ENCODE measurements around the gene MGLL.

The MGLL gene

GRCh38 chr3:127647845-127648204 lies 174.5 kb downstream of the MGLL start:
- Mint-ChIP-seq H3K27ac (no peak overlapping the region), H3K9me3 (no peaks in the 10 kb centered on the region), H3K4me3 (no peak overlapping the region), H3K27me3 (ENCODE audit: low read depth) (peaks cover 11% of the 10 kb centered on the region), H3K36me3 (ENCODE audit: low read depth) (no peaks in the 10 kb centered on the region), H3K4me1 (ENCODE audit: low read depth) (no peaks in the 10 kb centered on the region)
- no peak for DNase-seq (ENCODE audit: low spot score)

GRCh38 chr3:127647166-127647844 lies 175.0 kb downstream of the MGLL start:
- H3K27ac Mint-ChIP-seq, result no peak overlapping the region
- DNase-seq (ENCODE audit: low spot score), result no peak
- H3K4me3 Mint-ChIP-seq, result no peak overlapping the region
- H3K27me3 Mint-ChIP-seq (ENCODE audit: low read depth), result peaks cover 11% of the 10 kb centered on the region
- no peaks in the 10 kb centered on the region for H3K4me1 Mint-ChIP-seq (ENCODE audit: low read depth)
- no peaks in the 10 kb centered on the region for H3K9me3 Mint-ChIP-seq
- H3K36me3 Mint-ChIP-seq (ENCODE audit: low read depth), result no peaks in the 10 kb centered on the region

- Mint-ChIP-seq H3K27ac (no peak overlapping the region), H3K27me3 (ENCODE audit: low read depth) (peaks cover 11% of the 10 kb centered on the region), H3K4me3 (no peak overlapping the region), H3K36me3 (ENCODE audit: low read depth) (no peaks in the 10 kb centered on the region), H3K4me1 (ENCODE audit: low read depth) (no peaks in the 10 kb centered on the region), H3K9me3 (no peaks in the 10 kb centered on the region)
- no peak for DNase-seq (ENCODE audit: low spot score)
Measured at GRCh38 chr3:127646501-127647046, 175.7 kb downstream of the MGLL start.

GRCh38 chr3:127645371-127646015 lies 176.8 kb downstream of the MGLL start:
- no peaks in the 10 kb centered on the region for H3K9me3 Mint-ChIP-seq
- H3K27me3 Mint-ChIP-seq (ENCODE audit: low read depth), result peaks cover 11% of the 10 kb centered on the region
- H3K36me3 Mint-ChIP-seq (ENCODE audit: low read depth), result no peaks in the 10 kb centered on the region
- no peak for DNase-seq (ENCODE audit: low spot score)
- no peak overlapping the region for H3K4me3 Mint-ChIP-seq
- no peak overlapping the region for H3K27ac Mint-ChIP-seq
- H3K4me1 Mint-ChIP-seq (ENCODE audit: low read depth), result no peaks in the 10 kb centered on the region

- H3K9me3 Mint-ChIP-seq, result no peaks in the 10 kb centered on the region
- no peak for DNase-seq (ENCODE audit: low spot score)
- no peak overlapping the region for H3K4me3 Mint-ChIP-seq
- H3K4me1 Mint-ChIP-seq (ENCODE audit: low read depth), result no peaks in the 10 kb centered on the region
- H3K27ac Mint-ChIP-seq, result no peak overlapping the region
- H3K36me3 Mint-ChIP-seq (ENCODE audit: low read depth), result no peaks in the 10 kb centered on the region
- H3K27me3 Mint-ChIP-seq (ENCODE audit: low read depth), result peaks cover 8% of the 10 kb centered on the region
Measured at GRCh38 chr3:127644641-127645370, 177.5 kb downstream of the MGLL start.

- Mint-ChIP-seq H3K4me3 (no peak overlapping the region), H3K27ac (no peak overlapping the region), H3K36me3 (ENCODE audit: low read depth) (no peaks in the 10 kb centered on the region), H3K27me3 (ENCODE audit: low read depth) (peaks cover 11% of the 10 kb centered on the region), H3K9me3 (no peaks in the 10 kb centered on the region), H3K4me1 (ENCODE audit: low read depth) (peaks cover 12% of the 10 kb centered on the region)
- DNase-seq (ENCODE audit: low spot score), result no peak
Measured at GRCh38 chr3:127640042-127640355, 182.3 kb downstream of the MGLL start.

GRCh38 chr3:127639173-127640041 lies 182.9 kb downstream of the MGLL start:
- Mint-ChIP-seq H3K9me3 (no peaks in the 10 kb centered on the region), H3K4me3 (no peak overlapping the region), H3K36me3 (ENCODE audit: low read depth) (no peaks in the 10 kb centered on the region), H3K27ac (no peak overlapping the region), H3K4me1 (ENCODE audit: low read depth) (peaks cover 12% of the 10 kb centered on the region), H3K27me3 (ENCODE audit: low read depth) (peaks cover 11% of the 10 kb centered on the region)
- DNase-seq (ENCODE audit: low spot score), result no peak

All from T-helper 2 cell treated with Interferon-gamma antibody and Interleukin-4, amounts not matched to agents 5 μg/mL and 100 μg/mL, for 36 hours (primary cell).